GM21360 (cell line): Measurements from ENCODE around the gene XXYLT1.

Experiments
- ATAC-seq: cut with Tn5 transposase; IDR thresholded peaks from one replicate; pipeline ENCODE4 v1.9.1; 2021; ENCODE audit warnings: mild to moderate bottlenecking, moderate library complexity; ENCODE audit not compliant: unreplicated experiment

The XXYLT1 gene

DNA sequence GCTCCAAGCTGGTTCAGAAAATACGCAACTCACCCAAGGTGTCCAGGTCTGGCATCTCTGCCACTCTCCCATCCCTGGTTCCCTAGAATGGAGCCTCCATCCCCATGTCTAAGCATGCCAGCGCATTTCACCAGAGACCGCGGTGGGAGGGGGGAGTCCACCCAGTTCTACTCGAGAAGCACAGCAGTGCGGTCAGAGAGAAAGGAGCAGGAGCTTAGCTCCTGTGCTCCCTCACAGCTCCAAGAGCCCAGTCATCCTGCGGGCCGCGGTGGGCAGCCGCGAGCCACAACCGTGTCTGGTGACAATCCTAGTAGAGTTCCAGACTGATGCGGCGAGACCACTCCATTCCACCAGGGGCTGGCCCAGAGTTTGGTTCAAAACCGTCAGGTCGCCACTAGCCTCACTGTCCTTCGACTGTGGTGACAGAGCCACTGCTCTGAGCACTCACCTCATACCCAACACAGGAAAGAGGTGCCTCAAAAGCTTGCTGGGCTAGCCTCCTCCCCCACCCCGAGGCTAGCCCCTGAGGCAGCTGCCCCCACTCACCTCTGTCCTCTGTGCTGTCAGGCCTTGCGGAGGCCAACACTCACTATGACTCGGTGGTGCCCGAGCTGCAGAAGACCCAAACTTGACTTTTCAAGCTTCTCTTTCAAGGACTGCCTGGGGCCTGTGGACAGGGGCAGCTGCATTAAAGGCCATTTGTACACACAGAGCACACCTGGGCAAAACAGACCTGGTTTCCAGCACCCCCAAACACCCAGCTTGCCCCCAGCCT is 185.4 kb downstream of the XXYLT1 start:
- no peak for ATAC-seq

DNA sequence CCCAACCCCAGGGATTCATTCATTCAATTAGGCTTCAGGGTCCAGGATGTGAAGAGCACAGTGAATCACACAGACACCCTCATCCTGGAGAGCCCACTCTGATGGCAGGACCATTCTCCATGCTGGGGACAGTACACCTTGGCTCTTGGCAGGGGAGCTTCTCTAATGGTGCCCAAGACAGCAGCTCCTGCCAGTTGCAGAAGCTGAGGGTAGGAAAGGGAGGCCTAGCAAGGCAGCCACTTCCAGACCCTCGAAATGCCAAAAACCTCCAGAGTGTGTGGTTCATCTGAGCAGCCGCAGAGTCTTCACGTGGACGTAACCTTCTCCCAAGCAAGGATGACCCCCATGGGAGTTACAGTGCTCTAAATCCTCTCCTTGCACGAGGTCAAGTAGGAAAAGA is 186.2 kb downstream of the XXYLT1 start:
- ATAC-seq, result no peak

DNA sequence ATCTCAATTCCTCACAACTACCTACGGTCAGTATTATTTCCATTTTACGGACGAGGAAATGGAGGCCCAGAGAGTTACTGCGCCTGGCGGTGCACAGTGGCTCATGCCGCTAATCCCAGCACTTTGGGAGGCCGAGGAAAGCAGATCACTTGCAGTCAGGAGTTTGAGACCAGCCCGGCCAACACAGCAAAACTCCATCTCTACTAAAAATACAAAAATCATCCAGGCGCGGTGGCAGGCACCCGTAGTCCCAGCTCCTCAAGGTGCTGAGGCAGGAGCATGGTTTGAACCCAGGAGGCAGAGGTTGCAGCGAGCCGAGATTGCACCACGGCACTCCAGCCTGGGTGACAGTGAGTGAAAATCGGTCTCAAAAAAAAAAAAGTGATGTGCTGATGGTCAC is 187.3 kb downstream of the XXYLT1 start:
- ATAC-seq, result no peak

DNA sequence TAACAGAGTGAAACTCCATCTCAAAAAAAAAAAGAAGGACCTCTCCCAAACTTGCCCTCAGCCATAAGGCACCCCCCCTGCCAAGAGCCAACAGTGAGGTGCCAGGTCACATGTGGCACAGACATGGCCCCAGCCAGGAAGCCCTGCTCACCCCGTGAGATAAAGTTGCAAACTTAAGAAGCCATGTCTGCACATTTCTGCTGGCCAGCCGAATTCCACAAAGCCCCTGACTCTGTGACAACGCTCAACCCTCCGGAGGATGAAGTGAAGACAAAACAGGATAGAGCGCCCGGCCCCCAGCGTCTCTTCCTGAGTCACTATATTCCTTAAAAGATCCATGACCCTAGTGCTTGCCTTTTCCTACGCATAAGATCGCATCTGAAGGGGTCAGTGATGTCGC is 188.1 kb downstream of the XXYLT1 start:
- no peak for ATAC-seq

DNA sequence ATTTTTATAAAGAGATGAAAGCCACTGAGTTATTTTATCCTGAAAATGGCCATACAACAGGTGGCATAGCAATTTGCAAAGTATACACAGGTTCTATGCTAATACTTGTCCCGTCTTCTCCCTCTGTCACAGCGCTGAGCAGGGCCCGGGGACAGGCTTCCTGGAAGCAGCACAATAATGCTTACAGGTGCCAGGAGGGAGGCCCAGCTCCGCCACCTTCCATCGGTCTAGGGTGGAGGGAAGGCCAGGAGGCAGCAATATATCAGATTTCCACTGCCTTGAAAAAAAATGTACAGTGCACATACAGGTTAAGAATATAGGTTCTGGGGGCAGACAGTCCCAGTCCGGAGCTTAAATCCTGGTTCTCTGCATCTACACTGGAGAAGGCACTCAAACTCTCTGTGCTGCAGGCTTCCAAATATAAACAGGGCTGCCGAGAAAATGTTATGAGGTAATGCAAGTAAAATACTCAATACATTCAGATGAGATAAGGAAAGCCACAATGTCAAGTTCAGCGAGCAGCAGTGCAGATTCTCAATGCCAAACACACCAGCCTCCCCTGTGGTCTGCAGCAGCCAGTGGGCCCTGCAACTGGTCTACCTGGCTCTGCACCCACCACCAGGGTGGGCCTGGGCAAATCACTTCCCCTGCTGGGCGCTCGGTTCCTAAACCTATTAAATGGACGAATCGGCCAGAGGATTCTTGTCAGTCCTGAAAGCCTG is 189.6 kb downstream of the XXYLT1 start:
- ATAC-seq, result no peak

DNA sequence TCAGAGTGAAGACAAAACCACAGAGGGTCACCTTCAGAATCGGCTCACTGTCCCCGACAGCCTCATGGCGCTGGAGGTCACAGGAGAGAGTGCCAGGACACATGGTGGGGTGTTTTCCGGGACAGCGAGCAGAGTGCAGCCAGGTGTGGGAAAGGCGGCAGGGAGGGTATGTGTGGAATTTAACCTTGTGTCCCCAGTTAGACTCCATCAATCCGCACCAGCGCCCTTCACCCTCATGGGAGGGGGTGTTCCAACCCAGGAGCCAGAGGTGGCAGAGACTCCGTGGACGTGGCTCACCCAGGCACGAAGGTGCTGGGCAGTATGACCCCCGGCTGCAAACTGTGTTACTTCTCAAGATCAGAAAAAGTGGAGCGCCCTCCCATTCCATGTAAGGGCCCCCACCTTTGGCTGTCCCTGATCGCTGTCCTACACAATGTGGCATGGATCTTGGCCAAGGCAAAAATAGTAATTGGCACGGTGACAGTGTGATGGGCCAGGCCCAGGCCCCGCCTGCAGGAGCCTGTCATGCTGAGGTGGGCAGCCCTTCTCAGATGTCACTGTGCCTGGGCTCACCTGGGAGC is 190.3 kb downstream of the XXYLT1 start:
- no peak for ATAC-seq

DNA sequence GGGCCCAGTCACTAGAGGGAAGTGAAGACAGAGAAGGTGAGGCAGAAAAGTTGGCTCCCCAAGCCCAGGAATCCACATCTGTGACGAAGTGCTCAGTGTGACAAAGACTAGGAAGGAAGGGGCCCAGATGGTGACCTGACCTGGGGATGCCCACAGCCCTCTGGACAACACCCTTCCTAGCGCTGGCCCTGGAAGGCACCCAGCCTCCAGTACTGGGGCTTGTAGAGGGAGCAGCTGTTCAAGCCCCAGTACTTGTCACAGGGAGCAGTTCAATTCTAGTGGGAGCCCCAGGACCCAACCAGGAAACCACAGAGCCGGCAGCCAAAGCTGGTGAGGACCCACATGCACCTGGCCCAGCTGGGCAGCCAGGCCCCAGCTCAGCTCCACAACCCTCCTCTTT is 190.8 kb downstream of the XXYLT1 start:
- no peak for ATAC-seq

DNA sequence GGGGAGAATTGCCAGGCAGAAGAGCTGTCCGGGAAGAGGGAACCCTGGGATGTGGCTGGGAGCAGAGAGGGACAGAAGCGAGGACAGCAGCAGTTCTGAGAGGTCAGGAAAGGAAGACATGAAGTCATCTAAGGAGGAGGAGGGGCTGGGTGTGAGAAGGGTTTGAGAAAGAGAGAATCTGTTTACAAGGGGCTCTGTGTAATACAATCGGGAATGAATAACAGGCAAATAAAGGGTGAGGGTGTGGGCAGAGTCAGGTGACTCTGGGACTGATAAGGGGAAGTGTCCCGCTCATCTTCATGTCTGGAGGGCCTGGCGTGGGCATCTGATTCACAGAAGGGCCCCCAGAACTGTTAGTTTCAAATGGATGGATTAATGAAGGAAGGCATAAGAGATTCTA is 191.3 kb downstream of the XXYLT1 start:
- no peak for ATAC-seq

DNA sequence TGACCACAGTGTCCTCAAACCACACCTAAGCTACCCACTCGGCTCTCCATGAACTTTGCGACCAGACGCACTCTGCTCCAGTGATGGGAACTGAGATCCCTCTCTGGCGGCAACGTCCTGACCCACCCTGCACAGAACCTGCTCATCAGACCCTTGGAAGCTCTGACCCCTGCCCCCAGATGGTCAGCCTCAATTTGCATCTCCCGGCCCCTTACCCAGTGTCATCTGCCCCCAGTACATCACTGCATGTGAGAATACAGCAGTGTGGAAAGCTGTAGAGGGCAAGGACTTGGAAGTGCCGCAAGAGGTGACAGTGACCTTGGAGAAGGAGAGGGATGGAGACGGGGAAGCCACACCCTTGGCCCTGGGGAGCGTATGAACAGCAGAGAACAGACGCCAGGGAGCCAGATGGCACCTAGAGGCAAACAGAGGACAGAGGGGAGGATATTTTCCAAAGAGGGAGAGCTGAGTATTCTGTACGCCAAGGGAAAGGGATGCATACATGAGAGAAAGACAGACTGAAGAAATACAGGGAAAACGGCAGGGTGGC is 192.0 kb downstream of the XXYLT1 start:
- ATAC-seq, result no peak

DNA sequence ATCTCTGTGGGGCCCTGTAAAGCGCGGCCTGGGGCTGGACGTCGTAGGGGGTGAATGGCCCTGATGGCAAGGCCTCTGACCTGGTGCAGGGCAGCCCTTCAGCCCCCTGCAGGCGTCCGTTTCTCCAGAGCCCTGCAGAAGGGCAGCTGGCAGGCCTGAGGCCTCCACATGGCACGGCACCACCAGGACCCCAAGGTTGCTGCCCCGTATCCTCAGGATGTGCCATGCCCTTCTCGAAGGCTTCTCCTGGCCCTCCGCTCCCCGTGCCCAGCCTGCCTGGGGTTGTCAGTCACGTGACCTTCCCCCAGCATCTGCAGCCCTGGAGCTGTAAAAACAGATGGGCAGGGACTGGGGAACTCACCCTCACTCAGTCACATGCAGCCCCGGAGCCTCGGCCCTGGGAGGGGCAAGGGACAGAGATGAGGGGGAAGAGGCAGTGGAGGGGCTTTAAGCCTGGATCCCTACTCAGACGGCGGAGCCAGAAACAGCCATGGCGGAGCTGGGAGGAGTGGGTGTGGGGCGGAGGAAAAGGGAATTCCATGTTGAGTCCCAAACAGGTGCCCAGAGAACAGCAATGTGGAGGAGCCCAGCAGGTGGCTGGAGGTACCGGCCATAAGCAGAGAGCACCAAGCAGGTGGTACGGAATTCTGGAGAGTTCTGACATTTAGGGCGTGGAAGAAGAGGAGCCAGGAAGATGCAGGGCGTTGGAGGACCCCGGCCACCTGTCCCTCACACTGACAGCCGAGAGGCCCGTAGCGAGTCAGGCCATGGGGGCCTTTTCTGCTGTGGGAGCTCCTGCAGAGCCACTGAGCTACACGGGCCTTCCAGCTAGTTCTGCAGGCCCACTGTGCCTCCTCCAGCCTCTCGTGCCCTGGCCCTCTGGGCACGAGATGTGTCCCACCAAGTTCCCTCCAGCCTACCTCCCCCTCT is 193.1 kb downstream of the XXYLT1 start:
- ATAC-seq, result no peak

DNA sequence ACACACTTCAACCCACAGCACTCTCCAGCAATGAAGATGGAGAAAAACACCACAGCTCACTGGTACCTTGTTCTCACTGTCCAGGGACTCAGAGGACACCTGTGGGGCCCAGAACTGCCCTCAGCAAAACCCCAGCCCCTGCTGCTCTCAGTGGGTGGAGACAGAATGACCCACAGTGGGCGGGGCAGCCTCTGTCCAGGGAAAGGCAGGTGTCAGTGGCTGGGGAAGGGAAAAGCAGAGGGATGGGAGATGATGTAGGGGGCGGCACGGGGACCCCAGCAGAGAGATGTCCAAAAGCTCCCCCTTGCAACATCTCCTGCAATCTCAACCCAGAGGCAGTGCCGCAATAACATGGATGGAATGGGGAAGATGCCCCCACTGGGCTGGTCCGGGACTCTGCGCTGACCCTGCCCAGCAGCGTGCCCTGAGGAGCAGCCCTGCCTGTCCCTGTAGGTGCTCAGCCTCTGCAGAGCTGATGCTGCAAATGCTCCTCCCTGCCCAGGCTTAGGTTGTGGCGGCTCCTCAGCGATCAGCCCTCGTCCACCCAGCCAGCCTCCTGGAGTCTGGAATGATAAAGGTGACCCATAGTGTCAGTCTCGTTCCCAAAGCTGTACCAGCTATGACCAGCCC is 193.9 kb downstream of the XXYLT1 start:
- no peak for ATAC-seq

DNA sequence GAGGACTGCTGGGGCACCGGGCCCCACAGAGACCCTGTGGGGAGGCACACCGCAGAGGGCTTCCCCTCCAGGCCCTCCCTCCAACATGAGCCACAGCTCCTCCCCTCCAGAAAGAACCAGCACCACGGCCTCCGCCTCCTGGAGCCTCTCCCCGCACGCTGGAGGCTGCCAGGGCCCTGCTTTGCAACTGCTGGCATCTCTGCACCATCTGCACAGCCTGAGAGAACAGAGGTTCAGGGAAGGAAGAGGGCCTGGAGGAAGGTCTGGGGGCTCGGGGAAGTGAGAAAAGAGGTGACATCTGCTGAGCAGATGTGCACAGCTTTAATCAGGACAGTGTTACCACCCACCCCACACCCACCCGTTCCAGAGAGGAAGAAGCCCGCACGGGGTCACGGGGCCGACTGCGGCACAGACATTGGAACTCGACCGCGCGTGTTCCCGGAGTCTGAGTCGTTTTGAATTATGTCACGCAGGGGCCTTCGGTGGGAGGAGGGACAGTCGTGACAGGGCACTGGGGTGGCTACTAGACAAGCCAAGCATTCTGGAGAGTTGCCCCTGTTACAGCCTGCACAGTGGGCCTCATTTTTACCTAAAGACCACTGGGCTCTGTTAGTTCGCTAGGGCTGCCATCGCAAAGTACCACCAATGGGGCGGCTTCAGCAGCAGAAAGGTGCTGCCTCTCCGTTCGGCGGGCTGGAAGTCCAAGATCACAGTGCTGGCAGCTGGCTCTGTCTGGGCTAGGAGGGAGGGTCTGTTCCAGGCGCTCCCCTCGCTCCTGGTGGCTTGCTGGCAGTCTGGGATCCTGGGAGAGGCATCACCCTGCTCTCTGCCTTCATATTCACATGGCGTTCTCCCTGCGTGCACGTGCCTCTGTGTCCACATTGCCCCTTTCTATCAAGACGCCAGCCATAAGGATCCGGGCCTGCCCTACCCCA is 194.8 kb downstream of the XXYLT1 start:
- no peak for ATAC-seq

DNA sequence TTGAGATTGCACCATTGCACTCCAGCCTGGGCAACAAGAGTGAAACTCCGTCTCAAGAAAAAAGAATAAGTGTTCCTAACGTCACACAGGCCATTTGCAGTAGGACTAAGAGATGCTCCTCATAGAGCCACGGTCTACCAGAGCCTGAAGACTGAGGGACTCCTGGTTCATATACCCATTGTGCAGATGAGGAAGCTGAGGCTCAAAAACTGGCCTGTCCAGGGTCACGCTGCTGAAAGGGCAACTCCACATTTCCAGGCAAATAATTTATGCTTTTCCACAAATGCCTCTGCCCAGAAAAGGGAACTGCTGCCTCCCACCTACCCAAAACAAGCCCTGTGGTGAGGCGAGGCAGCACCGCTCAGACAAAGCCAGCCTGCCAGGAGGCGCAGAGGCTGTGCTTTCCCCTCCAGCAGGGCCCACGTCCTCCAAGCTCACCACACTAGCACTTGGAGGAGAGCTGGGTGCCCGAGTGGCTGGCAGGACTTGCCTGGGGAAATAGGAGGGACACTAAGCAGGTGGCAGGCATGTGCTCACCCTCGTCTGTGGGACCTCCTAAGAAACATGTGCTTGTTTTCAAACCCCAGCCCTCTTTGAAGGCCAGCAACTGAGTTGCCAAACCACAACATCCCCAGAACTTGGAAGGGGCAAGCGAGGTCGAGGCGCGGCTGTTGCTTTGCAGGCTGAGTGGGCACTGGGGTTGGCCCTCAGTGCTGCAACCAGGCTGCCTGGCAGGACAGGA is 195.6 kb downstream of the XXYLT1 start:
- no peak for ATAC-seq

DNA sequence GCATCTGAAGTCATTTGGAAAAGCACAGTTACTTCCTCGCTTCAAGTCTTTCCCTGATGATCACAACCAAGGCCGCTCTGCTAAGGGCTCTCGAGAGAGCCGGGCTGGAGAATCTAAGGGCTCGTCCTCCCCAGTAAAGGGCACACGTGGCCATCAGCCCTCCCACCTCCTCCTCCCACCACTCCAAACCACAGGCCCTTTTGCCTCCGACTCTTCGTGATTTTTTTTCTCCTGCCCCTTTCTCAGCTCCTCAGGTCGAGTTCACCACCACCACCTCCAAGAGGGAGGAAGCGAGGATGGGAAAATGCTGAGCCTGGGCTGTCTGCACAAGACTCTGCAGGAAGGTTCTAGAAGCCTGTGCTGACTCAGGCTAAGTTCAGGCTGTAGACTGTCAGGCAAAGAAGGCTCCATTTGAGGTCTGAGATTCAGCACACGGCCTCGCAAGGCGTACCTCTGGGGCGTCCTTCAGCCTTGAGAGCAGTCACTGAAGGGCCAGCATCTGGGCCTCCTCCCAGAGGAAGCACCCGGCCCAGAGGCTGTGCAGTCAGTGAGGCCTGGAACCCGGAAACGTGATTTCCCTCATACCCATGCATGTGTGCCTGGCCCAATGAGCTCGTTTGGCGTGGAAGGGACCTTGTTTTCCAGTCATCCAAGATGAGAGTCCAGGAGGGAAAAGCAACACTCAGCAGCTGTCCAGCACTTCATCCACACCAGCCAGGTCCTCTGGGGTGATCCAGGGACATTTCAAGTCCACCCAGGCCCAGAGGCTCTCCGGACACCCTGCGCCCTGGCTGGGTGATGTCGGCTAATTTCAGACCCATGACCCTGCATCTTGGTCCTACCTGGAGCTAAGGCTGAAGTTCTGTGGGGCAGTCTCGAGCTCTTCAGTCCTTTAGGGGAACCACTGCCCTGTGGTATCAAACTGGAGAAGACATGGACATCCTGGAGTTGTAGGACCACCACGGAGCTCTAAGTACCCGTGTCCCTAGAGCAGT is 196.8 kb downstream of the XXYLT1 start:
- no peak for ATAC-seq

DNA sequence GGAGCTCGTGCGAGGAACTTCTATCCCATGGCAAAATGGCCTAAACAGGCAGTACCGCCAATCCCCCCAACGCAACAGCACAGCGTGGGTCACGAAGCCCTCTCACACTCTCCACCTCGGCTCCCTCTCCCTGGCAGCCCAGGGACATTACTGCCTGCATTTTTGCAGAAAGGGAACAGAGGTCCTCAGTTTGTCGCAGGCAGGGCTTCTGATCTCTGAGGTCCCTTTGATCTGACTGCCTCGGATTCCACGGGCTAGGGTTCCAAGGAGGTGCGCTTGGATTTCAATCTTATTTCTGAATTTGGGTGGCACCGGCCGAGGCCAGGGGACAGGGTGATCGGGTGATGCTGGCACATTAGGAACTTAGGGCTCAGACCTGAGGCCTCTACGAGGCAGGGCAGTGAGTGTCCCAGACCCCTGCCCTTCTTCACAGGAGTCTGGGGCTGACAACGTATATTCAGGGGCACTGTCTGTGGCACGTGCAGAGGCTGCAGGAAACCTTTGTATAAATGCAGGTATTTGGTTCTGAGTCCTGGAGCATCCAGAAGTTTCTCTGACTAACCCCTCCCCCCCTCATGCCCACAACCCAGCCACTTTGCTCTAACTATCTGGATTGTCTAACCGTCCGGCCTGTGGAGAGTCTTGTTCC is 197.9 kb downstream of the XXYLT1 start:
- ATAC-seq, result no peak

DNA sequence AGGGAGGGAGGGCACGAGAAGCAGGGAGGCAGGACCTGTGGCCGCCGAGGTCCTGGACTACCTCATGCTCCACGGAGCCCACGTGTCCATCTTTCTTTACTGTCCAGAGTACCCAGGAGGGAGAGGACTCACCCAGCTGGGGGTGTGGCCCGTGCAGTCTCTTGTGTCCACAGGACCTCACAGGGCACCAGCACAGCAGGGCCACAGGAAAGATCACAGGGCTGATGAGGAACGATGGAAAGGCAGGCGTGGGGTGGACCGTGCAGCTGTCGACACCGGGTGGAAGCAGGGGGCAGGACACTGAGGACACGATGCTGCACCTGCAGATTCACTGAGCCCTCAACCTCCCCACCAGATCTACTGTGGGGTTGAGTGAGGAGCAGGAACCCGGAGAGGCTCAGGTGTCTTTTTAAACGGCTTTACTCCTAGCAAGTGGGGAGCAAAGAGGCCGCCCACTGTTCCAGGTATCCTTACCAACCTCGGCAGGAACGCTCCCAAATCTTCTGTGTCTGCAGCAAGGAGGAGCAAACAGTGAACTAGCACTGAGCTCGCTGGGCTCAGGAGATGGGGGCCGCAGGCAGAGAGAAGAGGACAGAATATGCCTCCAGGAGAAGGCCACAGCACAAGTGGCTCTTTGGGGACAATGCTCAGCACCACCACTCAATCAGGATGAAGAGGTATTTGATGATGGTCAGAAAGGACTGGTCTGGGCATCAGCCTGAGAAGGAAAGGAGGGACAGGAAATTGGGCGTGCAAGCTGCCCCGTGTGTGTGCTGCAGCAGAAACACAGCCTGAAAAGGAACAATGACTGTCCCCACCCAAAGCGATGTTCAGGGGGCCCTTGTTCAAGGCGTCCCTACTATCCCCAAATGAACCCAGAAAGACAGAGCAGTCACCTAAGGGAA is 198.8 kb downstream of the XXYLT1 start:
- ATAC-seq, result no peak
